ENCODE results near the gene ATP8B3.

DNA sequence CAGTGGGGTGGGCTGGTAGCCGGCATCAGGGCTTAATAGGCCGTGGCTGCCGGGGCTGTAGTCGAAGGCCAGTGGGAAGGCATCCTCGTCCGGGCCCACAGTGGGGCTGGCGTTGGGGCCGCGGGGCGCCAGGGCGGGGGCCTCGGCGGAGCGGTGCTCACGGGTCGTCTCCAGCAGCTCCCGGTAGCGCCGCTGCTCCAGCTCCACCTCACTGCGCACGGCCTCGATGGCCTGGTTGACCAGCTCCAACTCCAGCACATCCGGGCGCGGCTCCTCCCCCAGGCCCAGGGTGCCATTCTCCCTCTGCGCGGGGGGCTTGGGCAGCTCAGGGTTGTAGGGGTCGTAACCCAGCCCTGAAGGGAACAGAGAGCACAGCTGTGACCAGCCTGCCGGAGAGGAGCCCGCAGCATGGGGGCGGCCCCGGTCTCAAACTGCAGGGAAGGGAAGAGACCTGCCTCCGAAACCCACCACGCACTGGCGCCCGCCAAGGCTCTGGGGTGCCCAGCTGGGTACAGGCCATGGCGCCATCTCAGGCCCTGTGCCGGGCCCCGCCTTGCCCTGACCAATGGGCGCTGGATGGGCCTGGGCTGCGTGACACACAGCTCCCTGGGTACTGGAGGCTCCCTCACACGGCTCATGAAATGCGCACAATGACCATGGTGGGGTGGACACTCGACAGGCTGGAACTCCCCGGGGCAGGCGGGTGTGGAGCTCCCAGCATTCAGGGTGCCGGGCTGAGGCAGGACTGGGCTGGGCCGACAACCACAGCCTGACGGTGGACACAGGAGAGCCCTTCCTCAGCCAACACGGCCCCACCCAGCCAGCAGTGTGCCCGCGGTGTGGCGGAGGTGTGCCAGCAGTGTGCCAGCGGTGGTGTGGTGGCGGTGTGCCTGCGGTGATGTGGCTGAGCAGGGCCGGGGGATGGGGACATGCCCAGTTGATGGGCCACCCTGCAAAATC, 16.5 kb upstream of the ATP8B3 start:
- TF ChIP-seq CTCF (conservative IDR thresholded peaks at IDR 0.05 in 1 of 2, IDR thresholded peaks at IDR 0.05 in 1 of 2; ENCODE audit: low read depth in 1 of 2, low read length in 2 of 2) (no peak), EZH2 (IDR thresholded peaks at IDR 0.05; ENCODE audit: low read length, missing control alignments) (no peak)

Data from fibroblast of lung (primary cell).